Measurements from ENCODE around the gene POLR3A.

DNA sequence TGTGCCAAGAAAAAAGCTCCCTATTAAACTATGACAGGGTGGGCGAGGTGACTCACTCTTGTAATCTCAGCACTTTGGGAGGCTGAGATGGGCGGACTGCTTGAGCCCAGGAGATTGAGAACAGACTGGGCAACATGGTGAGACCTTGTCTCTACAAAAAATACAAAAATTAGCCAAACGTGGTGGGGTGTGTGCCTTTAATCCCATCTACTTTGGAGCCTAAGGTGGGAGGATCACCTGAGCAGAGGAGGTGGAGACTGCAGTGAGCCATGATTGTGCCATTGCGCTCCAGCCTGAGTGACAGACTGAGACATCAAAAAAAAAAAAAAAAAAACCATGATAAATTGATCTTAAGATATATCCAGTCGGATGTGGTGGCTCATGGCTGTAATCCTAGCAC lies 11.5 kb downstream of the POLR3A start:
- TF ChIP-seq, protein P1, sequence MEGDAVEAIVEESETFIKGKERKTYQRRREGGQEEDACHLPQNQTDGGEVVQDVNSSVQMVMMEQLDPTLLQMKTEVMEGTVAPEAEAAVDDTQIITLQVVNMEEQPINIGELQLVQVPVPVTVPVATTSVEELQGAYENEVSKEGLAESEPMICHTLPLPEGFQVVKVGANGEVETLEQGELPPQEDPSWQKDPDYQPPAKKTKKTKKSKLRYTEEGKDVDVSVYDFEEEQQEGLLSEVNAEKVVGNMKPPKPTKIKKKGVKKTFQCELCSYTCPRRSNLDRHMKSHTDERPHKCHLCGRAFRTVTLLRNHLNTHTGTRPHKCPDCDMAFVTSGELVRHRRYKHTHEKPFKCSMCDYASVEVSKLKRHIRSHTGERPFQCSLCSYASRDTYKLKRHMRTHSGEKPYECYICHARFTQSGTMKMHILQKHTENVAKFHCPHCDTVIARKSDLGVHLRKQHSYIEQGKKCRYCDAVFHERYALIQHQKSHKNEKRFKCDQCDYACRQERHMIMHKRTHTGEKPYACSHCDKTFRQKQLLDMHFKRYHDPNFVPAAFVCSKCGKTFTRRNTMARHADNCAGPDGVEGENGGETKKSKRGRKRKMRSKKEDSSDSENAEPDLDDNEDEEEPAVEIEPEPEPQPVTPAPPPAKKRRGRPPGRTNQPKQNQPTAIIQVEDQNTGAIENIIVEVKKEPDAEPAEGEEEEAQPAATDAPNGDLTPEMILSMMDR (IDR thresholded peaks at IDR 0.05), result no peak
- no peak for TF ChIP-seq POLR2A (IDR thresholded peaks at IDR 0.05)
